AG08396 (cell line): ENCODE results near the gene APEH.

Source experiments
- DNase-seq: peaks from one replicate; pipeline ENCODE4 v3.0.0; 2012; ENCODE audit warnings: low spot score, mixed read lengths

The APEH gene

DNA sequence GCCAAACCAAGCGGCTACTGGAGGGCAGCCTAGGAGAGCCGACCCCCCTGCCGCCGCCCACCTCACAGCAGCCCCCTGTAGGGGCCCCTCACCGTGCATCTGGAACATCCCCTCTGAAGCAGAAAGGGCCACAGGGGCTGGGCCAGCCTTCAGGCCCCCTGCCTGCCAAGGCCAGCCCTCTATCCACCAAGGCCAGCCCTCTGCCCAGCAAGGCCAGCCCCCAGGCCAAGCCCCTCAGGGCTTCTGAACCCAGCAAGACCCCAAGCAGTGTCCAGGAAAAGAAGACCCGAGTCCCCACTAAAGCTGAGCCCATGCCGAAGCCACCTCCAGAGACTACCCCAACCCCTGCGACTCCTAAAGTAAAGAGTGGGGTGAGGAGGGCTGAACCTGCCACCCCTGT is 23.5 kb upstream of the APEH start:
- no peak for DNase-seq

DNA sequence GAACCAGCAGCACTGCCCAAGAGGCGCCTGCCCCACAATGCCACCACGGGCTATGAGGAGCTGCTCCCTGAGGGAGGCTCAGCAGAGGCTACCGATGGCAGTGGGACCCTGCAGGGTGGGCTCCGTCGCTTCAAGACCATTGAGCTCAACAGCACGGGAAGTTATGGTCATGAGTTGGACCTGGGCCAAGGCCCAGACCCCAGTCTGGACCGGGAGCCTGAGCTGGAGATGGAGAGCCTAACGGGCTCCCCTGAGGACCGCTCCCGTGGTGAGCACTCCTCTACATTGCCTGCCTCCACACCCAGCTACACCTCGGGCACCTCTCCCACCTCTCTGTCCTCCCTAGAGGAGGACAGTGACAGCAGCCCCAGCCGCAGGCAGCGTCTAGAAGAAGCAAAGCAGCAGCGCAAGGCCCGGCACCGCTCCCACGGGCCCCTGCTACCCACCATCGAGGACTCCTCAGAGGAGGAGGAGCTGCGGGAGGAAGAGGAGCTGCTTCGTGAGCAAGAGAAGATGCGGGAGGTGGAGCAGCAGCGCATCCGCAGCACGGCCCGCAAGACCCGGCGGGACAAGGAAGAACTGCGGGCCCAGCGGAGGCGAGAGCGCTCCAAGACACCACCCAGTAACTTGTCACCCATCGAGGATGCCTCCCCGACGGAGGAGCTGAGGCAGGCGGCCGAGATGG is 21.8 kb upstream of the APEH start:
- no peak for DNase-seq

DNA sequence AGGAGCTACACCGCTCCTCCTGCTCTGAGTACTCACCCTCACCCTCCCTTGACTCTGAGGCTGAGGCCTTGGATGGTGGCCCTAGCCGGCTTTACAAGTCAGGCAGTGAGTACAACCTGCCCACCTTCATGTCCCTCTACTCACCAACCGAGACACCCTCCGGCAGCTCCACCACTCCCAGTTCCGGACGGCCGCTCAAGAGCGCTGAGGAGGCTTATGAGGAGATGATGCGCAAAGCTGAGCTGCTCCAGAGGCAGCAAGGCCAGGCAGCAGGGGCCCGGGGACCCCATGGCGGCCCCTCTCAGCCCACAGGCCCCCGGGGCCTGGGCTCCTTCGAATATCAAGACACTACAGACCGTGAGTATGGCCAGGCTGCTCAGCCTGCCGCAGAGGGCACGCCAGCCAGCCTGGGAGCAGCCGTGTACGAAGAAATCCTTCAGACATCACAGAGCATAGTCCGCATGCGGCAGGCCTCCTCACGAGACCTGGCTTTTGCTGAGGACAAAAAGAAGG is 21.2 kb upstream of the APEH start:
- no peak for DNase-seq

DNA sequence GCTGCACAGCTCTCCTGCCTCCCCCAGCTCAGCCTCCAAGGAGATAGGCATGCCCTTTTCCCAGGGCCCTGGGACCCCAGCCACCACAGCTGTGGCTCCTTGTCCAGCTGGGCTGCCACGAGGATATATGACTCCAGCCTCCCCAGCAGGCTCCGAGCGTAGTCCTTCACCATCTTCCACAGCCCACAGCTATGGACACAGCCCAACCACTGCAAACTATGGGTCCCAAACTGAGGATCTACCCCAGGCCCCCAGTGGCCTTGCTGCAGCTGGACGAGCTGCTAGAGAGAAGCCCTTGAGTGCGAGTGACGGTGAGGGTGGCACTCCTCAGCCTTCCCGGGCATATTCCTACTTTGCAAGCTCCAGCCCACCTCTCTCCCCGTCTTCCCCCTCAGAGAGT is 20.5 kb upstream of the APEH start:
- DNase-seq = no peak

DNA sequence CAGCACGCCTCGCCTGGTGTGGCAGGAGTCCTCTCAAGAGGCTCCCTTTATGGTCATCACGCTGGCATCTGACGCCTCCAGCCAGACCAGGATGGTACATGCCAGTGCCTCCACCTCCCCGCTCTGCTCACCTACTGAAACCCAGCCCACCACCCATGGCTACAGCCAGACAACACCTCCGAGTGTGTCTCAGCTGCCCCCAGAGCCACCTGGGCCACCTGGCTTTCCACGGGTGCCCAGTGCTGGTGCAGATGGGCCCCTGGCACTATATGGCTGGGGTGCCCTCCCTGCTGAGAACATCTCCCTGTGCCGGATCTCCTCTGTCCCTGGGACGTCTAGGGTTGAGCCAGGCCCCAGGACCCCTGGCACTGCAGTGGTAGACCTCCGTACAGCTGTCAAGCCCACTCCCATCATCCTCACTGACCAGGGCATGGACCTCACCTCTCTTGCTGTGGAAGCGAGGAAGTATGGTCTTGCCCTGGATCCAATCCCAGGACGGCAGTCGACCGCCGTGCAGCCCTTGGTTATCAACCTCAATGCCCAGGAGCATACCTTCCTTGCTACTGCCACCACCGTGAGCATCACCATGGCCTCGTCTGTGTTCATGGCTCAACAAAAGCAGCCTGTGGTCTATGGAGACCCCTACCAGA is 19.9 kb upstream of the APEH start:
- DNase-seq = no peak

DNA sequence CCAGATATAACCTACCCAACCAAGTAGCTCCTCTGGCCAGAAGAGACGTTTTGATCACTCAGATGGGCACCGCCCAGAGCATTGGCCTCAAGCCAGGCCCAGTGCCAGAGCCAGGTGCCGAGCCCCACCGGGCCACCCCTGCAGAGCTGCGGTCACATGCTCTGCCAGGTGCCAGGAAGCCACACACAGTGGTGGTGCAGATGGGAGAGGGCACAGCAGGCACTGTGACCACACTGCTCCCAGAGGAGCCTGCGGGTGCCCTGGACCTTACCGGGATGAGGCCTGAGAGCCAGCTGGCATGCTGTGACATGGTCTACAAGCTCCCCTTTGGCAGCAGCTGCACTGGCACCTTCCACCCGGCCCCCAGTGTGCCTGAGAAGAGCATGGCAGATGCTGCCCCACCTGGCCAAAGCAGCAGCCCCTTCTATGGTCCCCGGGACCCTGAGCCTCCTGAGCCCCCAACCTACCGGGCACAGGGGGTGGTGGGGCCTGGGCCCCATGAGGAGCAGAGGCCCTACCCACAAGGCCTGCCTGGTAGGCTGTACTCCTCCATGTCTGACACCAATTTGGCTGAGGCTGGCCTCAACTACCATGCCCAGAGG is 19.1 kb upstream of the APEH start:
- no peak for DNase-seq

DNA sequence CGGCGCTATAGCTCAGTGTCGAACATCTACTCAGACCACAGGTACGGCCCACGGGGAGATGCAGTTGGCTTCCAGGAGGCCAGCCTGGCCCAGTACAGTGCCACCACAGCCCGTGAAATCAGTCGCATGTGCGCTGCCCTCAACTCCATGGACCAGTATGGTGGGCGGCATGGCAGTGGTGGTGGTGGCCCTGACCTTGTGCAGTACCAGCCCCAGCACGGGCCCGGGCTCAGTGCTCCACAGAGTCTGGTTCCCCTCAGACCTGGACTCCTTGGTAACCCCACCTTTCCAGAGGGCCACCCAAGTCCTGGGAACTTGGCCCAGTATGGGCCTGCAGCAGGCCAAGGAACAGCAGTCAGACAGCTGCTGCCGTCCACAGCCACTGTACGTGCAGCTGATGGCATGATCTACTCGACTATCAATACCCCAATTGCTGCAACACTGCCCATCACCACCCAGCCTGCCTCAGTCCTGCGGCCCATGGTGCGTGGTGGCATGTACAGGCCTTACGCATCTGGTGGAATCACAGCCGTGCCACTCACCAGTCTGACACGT is 18.3 kb upstream of the APEH start:
- no peak for DNase-seq

DNA sequence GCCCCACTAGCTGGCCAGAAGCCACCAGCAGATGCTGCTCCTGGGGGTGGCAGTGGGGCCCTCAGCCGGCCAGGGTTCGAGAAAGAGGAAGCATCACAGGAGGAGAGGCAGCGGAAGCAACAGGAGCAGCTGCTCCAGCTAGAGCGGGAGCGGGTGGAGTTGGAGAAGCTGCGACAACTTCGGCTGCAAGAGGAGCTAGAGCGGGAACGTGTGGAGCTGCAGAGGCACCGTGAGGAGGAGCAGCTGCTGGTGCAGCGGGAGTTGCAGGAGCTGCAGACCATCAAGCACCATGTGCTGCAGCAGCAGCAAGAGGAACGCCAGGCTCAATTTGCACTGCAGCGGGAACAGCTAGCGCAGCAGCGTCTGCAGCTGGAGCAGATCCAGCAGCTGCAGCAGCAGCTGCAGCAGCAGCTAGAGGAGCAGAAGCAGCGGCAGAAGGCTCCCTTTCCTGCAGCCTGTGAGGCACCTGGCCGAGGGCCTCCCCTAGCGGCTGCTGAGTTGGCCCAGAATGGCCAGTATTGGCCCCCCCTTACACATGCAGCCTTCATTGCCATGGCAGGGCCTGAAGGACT is 17.5 kb upstream of the APEH start:
- no peak for DNase-seq

DNA sequence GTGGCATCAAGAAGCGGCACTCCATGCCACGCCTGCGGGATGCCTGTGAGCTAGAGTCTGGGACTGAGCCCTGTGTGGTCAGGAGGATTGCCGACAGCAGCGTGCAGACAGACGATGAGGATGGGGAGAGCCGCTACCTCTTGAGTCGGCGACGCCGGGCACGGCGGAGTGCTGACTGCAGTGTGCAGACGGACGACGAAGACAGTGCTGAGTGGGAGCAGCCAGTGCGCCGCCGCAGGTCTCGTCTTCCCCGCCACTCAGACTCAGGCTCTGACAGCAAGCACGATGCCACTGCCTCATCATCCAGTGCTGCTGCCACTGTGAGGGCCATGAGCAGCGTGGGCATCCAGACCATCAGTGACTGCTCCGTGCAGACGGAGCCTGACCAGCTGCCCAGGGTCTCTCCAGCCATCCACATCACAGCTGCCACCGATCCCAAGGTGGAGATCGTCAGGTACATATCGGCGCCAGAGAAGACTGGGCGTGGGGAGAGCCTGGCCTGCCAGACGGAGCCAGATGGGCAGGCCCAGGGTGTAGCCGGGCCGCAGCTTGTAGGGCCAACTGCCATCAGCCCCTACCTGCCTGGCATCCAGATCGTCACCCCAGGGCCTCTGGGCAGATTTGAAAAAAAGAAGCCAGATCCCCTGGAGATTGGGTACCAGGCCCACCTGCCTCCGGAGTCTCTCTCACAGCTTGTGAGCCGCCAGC is 16.8 kb upstream of the APEH start:
- DNase-seq = no peak

DNA sequence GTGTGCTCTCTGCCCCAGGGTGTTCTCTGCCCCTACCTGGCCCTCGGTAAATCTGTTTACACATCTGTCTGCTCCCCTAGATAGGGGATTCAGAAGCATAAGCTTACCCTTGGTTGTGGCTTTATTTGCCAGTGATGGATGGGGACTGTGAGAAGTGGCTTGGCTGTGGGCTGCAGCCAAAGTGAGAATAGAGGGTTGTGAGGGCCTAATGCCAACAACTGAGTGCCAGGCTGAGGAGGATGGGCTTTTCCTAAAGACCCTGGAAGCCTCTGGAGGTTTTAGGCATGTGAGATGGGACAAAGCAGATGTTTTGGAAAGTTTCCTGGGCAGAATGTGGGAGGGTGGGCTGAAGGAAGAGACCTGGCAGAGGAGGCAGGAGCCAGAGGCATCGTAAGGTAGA is 15.4 kb upstream of the APEH start:
- no peak for DNase-seq

DNA sequence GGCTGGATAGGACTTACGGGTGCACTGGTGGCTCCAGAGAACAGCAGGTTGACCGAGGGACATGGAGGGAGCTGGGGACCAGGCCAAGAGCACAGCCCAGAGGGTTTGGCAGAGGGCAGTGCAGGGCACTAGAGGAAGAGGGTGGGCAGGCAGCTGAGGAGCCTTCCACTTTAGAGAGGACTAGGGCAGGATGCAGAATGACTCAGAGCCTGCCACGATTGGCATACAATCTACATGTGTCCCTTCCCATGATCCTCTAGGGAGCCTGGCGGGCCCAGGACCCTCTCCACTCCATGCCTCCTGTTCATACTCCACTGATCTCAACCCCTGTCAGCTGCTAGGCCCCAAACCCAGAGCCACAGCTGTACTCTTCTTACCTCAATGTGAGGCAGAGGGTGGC is 14.4 kb upstream of the APEH start:
- no peak for DNase-seq

DNA sequence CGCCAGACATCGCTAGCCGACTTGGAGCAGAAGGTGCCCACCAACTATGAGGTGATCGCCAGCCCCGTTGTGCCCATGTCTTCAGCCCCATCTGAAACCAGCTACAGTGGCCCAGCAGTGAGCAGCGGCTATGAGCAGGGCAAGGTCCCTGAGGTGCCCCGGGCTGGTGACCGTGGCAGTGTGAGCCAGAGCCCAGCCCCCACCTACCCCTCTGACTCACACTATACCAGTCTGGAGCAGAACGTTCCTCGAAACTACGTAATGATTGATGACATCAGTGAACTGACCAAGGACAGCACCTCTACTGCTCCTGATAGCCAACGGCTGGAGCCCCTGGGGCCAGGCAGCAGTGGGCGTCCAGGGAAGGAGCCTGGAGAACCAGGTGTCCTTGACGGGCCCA is 12.9 kb upstream of the APEH start:
- DNase-seq = no peak

DNA sequence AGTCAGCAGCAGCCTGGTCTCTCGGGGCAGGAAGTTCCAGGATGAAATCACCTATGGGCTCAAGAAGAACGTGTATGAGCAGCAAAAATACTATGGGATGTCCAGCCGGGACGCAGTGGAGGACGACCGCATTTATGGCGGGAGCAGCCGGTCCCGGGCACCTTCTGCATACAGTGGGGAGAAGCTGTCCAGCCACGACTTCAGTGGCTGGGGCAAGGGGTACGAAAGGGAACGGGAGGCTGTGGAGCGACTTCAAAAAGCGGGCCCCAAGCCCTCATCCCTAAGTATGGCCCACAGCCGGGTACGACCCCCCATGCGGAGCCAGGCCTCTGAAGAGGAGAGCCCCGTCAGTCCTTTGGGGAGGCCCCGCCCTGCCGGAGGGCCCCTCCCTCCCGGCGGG is 12.1 kb upstream of the APEH start:
- DNase-seq = no peak

DNA sequence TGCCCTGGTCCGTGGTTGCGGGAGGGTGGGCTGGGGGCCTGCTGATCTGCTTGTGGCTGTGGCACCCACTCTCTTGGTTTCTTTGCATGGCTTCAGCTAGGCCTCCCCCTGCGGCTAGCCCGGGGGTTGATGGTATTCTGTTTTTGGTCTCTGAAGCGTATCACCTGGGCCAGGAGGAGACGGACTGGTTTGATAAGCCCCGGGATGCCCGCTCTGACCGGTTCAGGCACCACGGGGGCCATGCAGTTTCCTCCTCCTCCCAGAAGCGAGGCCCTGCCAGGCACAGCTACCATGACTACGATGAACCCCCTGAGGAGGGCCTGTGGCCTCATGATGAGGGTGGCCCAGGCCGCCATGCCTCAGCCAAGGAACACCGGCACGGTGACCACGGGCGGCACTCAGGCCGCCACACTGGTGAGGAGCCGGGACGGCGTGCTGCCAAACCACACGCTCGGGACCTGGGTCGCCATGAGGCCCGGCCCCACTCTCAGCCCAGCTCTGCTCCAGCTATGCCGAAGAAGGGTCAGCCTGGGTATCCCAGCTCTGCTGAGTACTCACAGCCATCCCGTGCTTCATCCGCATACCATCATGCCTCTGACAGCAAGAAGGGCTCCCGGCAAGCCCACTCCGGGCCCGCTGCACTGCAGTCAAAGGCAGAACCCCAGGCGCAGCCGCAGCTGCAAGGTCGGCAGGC is 11.3 kb upstream of the APEH start:
- no peak for DNase-seq

DNA sequence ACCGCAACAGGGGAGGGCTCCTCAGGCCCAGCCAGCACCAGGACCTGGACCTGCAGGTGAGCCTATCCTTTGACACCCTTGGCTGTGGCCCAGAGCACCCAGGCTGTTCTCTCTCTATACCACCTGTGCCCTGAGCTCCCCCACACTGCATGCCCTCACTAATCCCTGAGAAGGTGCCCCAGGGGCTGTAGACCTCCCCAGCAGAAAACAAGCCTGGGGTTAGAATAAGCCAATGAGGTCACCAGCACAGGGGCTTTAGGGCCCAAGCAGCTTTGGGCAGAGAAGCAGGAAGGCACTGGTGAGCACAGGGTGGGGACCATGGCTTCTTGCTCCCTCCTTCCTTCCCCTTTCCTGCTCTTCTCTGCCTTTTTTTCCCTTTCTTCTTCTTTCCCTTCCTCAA is 10.3 kb upstream of the APEH start:
- DNase-seq = no peak

DNA sequence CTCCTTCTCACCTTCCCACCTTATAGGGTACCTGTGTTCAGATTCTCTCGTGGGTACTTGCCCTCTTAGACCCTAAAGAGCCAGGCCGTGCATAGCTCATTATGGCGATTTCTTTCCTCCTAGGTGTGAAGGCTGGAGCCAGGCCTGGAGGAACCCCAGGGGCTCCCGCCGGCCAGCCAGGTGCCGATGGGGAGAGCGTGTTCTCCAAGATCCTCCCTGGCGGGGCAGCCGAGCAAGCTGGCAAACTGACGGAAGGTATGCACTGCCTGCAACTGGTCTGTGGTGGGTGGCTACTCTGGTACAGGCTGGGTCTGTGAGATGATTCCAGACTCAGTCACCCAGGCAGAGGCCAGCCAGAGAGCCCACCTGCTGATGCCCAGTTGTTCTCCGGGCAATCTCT is 9.9 kb upstream of the APEH start:
- no peak for DNase-seq

DNA sequence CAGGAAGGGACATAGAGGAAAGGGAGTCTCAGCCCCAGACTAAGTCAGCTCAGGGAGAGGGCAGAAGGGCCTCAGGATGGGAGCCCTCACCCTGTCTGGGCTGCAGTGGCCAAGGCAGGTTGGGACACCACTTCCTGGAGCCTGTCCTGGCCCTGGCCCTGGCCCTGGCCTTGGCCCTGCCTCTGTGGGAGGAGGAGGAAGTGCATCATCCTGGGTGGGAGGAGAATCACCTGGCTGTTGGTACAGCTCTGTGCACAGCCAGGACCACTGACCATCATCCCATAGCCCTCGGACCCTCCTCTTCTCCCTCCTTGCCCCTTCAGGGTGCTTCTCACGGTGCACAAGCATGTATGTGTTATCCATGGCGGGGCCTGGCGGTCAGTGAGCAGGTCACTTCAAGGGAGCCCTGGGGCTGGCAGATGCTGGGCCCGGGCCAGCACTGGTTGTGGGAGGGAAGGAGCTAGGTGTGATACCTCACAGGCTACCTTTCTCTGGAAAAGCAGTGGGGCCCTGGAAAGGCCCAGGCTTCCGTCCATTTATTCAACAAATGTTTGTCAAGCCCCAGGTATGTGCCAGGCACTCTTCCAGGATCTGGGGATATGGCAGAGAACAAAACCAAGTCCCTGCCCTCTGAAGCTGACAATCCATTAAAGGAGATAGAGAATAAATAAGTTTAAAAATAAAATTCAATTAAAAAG is 8.2 kb upstream of the APEH start:
- no peak for DNase-seq

DNA sequence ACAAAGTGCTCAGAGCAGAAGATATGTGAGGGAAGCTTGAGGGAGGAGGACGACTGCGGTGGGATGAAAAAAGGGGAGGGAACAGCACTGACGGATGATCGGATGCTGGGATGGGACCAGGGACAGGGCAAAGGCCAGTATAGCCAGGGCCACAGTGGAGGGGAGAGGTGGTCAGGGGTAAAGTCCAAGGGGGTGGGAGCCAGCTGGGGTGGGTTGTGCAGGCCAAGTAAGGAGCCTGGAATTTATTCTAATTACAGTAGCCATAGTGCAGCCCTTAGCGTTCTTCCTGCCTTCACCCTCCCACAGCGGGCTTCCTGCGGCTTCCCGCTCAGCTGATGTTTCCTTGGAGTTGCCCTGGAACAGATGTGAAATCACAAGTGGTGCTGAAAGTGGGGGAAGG is 7.6 kb upstream of the APEH start:
- no peak for DNase-seq

DNA sequence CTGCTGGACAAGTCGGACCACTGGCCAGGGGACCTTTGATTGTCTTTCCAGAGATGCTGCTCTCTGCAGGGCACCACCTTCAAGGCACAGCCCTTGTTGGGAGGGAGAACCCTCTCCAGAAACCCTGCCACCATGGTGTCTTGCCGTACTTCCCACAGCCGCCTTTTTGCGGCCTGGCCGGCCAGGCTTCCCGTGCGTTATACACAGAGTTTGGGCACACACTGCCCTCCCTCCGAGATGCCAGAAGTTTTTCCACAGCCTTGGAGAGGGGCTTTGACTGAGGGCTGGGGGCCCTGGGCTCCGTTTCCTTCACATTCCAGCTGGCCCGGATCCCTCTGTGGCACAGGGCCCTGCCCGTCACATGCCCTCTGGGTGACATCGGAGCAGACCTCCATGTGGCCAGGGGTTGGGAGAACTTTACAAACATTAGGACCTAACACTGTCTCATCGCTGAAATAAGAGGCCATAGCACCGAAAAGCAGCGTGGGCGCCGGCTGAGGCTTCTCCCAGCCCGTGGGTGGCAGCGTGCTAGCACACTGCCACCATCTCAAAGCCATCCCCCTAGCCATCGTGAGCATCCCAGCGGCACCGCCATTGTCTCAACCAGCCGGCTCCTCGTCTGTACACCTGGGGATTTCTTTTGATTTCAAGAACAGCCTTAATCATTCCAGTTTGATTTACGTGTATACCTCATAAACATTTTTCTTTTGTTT is 6.3 kb upstream of the APEH start:
- DNase-seq = no peak

DNA sequence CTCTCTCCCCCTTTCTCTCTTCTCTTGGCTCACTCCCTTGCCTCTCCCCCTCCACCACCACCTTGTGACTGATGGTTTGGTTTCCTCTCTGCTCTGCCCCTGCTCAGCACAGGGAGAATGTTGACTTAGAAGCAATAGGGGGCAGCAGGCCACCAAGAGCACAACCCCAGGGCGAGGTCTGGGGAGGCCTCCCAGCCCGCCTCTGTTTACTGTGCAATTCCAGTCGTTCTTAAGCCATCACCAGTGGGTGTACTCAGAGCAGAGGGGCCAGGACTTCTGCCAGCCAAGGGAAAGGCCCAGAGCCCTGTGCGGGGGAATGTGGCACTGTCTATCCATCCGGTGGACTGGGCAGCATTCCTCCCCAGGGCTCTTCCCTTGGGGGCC is 5.7 kb upstream of the APEH start:
- DNase-seq = peak; percentile 29
